IMR-90 (cell line): ENCODE data around the gene STEAP1.

Experiments used
- BHLHE40 ChIP-seq: fragments of 150-350 bp; IDR thresholded peaks from 2 replicates; pipeline ENCODE4 v1.6.1; 2016; ENCODE audit warnings: mild to moderate bottlenecking, low read depth, low read length
- MAFK ChIP-seq: IDR thresholded peaks from 2 replicates; pipeline ENCODE4 v1.6.1; 2012; ENCODE audit warnings: low read depth, low read length, improper control_type of control experiment
- MXI1 ChIP-seq: IDR thresholded peaks from 2 replicates; pipeline ENCODE4 v1.6.1; 2012; ENCODE audit warnings: low read depth, mild to moderate bottlenecking, low read length, moderate library complexity, borderline replicate concordance
- NFE2L2 ChIP-seq: fragments of 150-350 bp; IDR thresholded peaks from 2 replicates; pipeline ENCODE4 v1.6.1; 2016; ENCODE audit warnings: low read depth, mild to moderate bottlenecking, low read length
- POLR2A ChIP-seq: IDR thresholded peaks from 2 replicates; pipeline ENCODE4 v1.6.1; 2012; ENCODE audit warnings: mild to moderate bottlenecking, low read depth, low read length
- RAD21 ChIP-seq: IDR thresholded peaks from 2 replicates; pipeline ENCODE4 v1.6.1; 2012; ENCODE audit warnings: low read length, improper control_type of control experiment
- SMC3 ChIP-seq: fragments of 150-350 bp; IDR thresholded peaks from 2 replicates; pipeline ENCODE4 v1.6.1; 2016; ENCODE audit warnings: low read depth, mild to moderate bottlenecking, antibody characterized with exemption, low read length, moderate library complexity
- TF ChIP-seq, protein P1 (sequence below): conservative IDR thresholded peaks from 2 replicates; pipeline ENCODE4 v1.5.1; 2012; ENCODE audit warnings: mild to moderate bottlenecking, low read depth, low read length, improper control_type of control experiment

DNA sequence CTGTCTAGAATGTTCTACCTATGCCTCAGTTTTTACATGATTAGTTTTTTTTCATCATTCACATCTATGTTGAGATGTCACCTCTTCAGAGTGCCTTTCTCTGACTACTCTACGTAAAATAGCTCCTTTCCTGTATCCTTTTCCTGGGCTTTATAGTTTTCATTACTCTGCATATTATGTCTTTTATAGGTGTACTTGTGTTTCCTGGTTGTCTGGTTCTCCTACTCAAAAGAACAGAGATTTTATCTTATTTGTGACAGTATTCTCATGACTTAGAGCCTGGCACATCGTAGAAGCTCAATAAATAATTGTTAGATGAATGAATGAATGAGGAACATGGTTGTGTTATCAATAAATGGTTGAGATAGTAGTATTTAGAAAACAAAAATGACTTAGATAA is 17.9 kb downstream of the STEAP1 start:
- no peak for TF ChIP-seq POLR2A
- no peak for TF ChIP-seq MAFK
- TF ChIP-seq, protein P1, sequence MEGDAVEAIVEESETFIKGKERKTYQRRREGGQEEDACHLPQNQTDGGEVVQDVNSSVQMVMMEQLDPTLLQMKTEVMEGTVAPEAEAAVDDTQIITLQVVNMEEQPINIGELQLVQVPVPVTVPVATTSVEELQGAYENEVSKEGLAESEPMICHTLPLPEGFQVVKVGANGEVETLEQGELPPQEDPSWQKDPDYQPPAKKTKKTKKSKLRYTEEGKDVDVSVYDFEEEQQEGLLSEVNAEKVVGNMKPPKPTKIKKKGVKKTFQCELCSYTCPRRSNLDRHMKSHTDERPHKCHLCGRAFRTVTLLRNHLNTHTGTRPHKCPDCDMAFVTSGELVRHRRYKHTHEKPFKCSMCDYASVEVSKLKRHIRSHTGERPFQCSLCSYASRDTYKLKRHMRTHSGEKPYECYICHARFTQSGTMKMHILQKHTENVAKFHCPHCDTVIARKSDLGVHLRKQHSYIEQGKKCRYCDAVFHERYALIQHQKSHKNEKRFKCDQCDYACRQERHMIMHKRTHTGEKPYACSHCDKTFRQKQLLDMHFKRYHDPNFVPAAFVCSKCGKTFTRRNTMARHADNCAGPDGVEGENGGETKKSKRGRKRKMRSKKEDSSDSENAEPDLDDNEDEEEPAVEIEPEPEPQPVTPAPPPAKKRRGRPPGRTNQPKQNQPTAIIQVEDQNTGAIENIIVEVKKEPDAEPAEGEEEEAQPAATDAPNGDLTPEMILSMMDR = no peak
- no peak for TF ChIP-seq SMC3
- no peak for TF ChIP-seq NFE2L2
- TF ChIP-seq RAD21 = no peak
- no peak for TF ChIP-seq BHLHE40
- TF ChIP-seq MXI1 = no peak
